Measurements from ENCODE around the gene STUB1. TPM values are rescaled to one million over a fixed set of nuclear protein-coding genes. Genes with fewer than 3 reads are reported as not detected.

STUB1 gene
- total RNA-seq, 3 donors from 2014 or later, result 117 to 136 (median 127) TPM

DNA sequence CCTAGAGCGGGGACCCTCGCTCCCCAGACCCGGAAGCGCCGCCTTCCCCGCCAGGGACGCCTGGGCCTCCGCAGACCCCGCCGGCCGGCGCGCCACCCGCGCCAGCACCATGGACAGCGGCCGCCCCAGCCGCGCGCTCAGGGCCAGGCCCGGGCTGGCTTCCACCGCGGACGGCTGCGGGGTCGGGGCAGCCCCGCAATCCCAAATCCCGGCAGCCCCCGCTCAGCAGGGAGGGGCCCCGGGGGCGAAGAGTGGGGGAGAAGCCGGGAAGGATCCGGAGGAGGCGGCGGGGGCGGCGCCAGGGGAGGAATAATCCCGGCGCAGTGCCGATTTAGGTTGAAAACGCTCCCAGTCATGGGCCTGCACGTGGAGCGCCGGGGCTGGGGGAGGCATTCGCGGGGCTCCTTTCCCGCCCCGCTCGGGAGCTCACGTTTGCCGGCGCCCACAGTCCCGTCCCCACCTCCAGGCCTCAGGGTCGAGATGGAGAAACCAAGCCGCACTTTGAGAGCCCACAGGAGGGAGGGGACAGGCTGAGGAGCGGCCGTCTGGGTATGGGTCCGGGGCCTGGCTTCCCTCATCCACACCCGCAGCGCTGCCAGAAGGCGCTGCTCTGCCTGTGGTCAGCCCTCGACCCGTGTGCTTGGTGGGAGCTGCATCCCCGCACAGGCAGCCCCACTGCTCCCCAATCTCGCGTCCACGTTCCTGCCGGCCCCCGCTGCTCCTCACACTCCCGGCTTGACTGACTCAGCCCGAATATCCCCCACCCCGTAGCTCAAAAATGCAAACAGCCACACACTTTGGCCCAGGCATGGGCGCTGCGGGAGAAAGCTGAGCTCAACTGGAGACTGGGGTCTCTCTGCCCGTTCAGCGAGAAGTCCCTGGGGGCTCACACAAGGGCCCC is 20.7 kb downstream of the STUB1 start:
- Mint-ChIP-seq H3K36me3 (ENCODE audit: insufficient read depth) (no peaks in the 10 kb centered on the region), H3K9me3 (no peaks in the 10 kb centered on the region), H3K4me3 (no peak overlapping the region), H3K4me1 (ENCODE audit: low read depth) (peaks cover 15% of the 10 kb centered on the region), H3K27me3 (ENCODE audit: low read depth) (peaks cover 20% of the 10 kb centered on the region)
- DNase-seq (peak; percentile 48), ATAC-seq (peak; percentile 79)

DNA sequence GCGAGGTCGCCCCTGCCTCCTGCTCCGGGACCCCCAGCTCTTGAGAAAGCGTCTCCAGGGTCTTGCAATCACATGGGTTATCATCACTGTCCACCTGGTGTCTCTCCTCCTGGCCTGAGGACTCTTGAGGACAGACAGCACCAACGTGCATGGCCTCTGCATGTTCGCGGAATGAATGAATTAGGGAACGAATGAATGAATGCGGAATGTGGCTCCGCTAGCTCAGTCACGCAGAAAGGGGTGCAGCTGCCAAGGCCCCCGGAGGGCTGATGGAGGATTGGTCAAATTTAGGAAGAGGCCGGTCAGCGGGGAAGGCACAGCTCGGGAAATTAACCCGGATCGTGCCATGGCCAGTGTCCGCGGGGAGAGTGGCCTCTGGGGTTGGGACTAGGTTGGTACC is 22.1 kb downstream of the STUB1 start:
- Mint-ChIP-seq H3K9me3 (no peaks in the 10 kb centered on the region), H3K36me3 (ENCODE audit: insufficient read depth) (no peaks in the 10 kb centered on the region), H3K27me3 (ENCODE audit: low read depth) (peaks cover 32% of the 10 kb centered on the region), H3K4me3 (no peak overlapping the region), H3K4me1 (ENCODE audit: low read depth) (peaks cover 12% of the 10 kb centered on the region)
- no peak for DNase-seq
- no peak for ATAC-seq

DNA sequence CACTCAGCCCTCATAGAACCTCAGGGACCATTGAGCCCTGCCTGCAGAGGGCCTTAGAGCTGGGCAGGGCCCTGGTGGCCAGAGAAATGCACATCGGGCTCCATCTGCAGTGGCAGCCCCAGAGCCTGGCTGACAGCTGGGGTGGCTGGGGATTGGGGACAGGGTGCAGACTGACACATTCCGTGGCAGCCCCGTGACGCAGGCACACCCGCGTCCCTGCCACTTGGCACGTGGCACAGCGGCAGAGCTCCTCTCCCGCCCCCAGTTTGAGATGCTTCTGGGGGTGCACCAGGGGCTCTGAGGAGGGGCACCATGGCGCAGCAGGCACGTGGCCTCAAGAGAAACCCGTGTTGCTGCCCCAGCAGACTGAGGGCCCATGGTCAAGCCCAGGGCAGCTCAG is 23.2 kb downstream of the STUB1 start:
- peaks cover 41% of the 10 kb centered on the region for H3K27me3 Mint-ChIP-seq (ENCODE audit: low read depth)
- no peaks in the 10 kb centered on the region for H3K36me3 Mint-ChIP-seq (ENCODE audit: insufficient read depth)
- no peak overlapping the region for H3K4me3 Mint-ChIP-seq
- ATAC-seq (no peak), DNase-seq (no peak)
- H3K4me1 Mint-ChIP-seq (ENCODE audit: low read depth), result peaks cover 12% of the 10 kb centered on the region
- H3K9me3 Mint-ChIP-seq, result no peaks in the 10 kb centered on the region

DNA sequence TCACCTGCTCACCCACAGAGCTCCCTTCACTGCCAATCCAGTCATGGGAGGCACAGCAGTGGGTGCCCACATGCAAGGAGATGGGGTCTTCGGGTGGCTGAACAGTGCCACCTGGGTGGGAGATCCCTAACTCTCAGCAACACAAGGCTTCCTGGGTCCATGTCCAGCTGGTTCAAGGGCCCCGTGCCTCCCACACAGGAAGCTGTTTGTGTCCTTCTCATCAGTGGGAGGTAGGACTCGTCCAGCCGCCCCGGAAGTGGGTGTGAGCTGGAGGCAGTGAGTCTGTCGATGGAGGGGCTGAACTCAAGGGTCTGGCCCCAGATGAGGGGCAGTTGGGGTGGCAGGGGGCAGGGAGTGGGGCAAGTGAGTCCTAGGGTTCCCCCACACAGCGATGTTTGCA is 23.8 kb downstream of the STUB1 start:
- Mint-ChIP-seq H3K9me3 (no peaks in the 10 kb centered on the region), H3K36me3 (ENCODE audit: insufficient read depth) (no peaks in the 10 kb centered on the region), H3K27me3 (ENCODE audit: low read depth) (peaks cover 47% of the 10 kb centered on the region), H3K4me3 (no peak overlapping the region), H3K4me1 (ENCODE audit: low read depth) (peaks cover 9% of the 10 kb centered on the region)
- DNase-seq, result no peak
- ATAC-seq, result no peak

DNA sequence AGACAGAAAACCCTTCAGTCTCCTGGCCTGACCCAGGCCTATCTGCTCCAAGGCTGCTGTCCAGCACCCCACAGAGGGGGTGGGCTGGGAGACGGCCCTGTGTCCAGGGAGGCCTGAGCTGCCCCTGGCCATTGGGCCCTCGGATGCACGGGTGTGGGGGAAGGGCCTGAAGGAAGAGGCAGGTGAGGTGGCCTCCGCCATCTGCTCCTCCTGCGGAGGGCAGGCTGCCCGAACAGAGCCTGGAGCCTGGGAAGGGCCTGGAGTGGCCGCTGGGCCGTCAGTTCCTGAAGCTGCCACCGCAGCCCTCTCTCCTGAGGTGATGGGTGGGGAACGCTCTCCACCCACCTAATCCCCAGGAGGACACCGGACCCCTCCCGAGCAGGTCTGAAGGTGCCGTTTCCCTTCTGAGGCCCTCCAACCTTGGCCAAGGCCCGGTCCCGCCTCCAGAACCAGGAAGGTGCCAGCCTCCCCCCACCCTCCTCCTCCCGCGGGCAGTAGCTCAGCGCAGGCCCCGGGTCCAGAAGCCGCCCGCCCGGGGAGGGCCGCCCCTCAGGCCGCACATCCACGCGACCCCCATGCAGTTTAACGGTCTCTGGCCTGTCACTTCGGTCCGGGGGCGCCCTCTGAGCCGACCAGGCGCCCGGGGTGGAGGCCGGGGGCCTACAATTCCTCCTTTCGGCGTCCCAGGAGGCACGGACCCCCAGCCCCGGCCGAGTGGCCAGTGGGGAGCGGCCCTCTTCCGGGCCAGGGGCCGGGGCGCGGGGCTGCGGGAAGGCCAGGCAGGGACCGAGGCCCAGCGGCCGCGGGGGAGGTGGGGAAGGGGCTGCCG is 24.6 kb downstream of the STUB1 start:
- Mint-ChIP-seq H3K4me1 (ENCODE audit: low read depth) (peaks cover 7% of the 10 kb centered on the region), H3K27me3 (ENCODE audit: low read depth) (peaks cover 54% of the 10 kb centered on the region), H3K9me3 (no peaks in the 10 kb centered on the region), H3K36me3 (ENCODE audit: insufficient read depth) (no peaks in the 10 kb centered on the region), H3K4me3 (no peak overlapping the region)
- ATAC-seq, result no peak
- no peak for DNase-seq

DNA sequence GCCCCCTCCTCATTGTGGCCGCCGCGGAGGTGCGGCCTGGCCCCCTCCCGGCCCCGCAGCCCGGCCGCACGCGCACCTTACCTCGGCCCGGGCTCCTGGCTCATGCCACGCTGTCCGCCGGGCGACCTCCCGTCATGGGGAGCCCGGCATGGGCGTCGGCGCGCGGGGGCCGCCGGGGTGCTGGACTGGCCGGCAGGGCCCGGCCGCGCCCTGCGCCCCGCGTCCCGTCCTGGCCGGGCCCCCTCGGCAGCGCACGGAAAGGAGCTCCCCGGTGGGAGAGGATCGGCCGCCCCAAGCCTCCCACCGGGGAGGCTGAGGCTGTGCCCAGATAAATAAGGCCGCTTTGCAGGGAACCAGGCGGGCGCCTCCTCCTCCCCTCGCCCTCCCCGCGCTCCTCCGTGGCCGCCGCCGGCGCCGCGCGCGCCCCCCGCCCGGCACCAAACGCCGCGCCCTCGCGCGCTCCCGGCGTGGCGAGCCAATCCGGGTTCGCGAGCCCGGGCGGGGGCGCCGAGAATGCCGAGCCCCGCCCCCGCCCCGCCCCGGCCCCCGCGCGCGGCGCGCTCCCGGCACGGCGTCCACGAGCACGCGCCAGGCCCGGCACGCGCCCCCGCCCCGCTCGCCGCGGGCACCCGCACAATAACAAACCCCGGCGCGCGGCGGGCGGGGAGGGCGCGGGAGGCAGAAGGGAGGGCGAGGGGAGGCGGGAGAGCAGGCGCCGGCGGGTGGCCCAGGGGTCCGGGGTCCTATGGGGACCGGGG is 25.4 kb downstream of the STUB1 start, which contains the start of gene FBXL16:
Gene FBXL16 (minus strand): TSS at position 371 of the 758 bp plus-strand sequence. CDS start 8,396 bp downstream, outside the sequence.
- Mint-ChIP-seq H3K9me3 (no peaks in the 10 kb centered on the region), H3K4me3 (peak within 1 kb of the TSS; percentile 56), H3K4me1 (ENCODE audit: low read depth) (peaks cover 4% of the 10 kb centered on the region), H3K36me3 (ENCODE audit: insufficient read depth) (no peaks in the 10 kb centered on the region), H3K27me3 (ENCODE audit: low read depth) (peaks cover 55% of the 10 kb centered on the region)
- ATAC-seq (peak in 1 of 2 donors; percentile 5), DNase-seq (no peak)

DNA sequence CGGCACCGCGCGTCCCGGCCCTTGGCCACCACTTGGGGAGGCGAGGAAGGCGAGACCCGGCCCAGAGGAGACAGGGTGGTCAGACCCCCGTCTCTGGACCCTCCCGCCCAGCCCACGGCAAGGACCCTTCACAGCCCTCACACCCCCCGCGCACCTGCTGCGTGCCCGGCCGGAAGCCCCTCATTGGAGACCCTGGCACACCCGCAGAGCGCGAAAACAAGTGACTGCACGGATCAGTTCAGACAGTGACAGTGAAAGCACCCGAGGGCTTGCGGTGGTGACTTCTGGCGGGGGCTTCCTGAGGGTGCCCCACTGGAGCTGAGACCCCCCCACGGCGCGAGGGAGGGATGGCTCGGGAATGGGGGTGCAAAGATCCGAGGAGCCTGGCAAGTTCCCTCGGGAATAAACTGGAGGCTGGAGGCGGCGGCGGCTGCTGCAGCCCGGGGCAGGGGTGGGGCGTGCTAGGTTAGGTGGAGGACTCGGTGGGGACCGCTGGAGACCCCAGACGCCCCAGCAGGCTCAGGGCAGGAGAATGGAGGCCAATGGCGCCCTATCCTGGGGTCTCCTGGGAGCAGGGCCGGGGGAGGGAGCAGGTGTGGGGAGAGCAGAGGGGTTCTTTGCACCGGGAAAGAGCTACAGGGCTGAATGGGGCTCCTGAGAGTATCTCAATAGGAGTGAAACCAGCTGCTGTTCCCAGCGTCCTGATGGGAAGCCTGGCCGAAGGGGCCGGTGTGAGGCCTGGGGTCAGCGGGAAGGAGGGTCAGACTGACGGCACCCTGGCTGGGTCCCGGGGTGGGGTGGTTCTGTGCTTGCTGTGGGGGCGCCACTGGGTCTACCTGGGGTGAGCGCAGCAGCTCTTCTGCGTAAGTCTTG is 26.2 kb downstream of the STUB1 start:
- DNase-seq (no peak), ATAC-seq (peak in 1 of 2 donors; percentile 19)
- peaks cover 56% of the 10 kb centered on the region for H3K27me3 Mint-ChIP-seq (ENCODE audit: low read depth)
- peak overlapping the region; percentile 56 for H3K4me3 Mint-ChIP-seq
- no peaks in the 10 kb centered on the region for H3K36me3 Mint-ChIP-seq (ENCODE audit: insufficient read depth)
- H3K9me3 Mint-ChIP-seq, result no peaks in the 10 kb centered on the region
- H3K4me1 Mint-ChIP-seq (ENCODE audit: low read depth), result peaks cover 4% of the 10 kb centered on the region

DNA sequence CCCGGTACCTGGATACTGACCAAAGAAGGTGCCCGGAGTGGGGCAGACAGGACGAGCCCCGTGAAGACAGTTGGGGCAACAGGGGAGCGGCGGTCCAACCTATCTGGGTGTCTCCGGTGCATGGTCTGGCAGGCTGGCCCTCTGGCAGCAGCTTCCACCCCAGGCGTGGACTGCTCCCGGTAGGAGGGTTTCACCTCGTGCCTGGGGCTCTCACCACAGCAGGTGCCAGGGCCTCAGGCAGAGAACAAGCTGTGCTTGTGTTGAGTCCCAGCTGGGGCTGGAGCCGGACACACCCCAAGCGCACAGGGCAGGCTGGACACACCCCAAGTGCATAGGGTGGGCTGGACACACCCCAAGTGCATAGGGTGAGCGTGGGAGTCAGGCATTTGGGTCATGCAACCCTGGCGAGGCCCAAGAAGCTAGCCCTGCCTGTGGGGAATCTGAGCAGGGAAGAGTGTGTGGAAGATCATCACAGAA is 26.9 kb downstream of the STUB1 start:
- DNase-seq, result no peak
- peaks cover 53% of the 10 kb centered on the region for H3K27me3 Mint-ChIP-seq (ENCODE audit: low read depth)
- H3K36me3 Mint-ChIP-seq (ENCODE audit: insufficient read depth), result no peaks in the 10 kb centered on the region
- no peak overlapping the region for H3K4me3 Mint-ChIP-seq
- H3K9me3 Mint-ChIP-seq, result no peaks in the 10 kb centered on the region
- no peak for ATAC-seq
- peaks cover 4% of the 10 kb centered on the region for H3K4me1 Mint-ChIP-seq (ENCODE audit: low read depth)

DNA sequence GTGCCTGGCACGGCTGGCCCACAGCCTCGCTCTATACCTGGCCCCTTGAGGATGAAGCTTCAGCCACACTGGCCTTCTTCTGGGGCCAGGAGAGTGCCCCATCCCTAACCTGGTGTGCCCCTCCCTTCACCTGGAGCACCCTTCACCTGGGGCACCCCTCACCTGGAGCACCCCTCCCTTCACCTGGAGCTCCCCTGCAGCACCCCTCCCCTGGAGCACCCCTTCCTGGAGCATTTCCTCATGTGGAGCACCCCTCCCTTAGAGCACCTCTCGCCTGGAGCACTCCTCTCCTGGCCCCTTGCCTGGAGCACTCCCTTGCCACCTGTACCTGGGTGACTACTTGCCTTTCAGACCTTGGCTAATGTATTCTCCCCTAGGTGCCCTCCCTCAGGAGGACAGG is 27.8 kb downstream of the STUB1 start:
- peaks cover 50% of the 10 kb centered on the region for H3K27me3 Mint-ChIP-seq (ENCODE audit: low read depth)
- H3K9me3 Mint-ChIP-seq, result no peaks in the 10 kb centered on the region
- H3K4me1 Mint-ChIP-seq (ENCODE audit: low read depth), result peaks cover 2% of the 10 kb centered on the region
- no peaks in the 10 kb centered on the region for H3K36me3 Mint-ChIP-seq (ENCODE audit: insufficient read depth)
- ATAC-seq (no peak), DNase-seq (no peak)
- H3K4me3 Mint-ChIP-seq, result no peak overlapping the region

DNA sequence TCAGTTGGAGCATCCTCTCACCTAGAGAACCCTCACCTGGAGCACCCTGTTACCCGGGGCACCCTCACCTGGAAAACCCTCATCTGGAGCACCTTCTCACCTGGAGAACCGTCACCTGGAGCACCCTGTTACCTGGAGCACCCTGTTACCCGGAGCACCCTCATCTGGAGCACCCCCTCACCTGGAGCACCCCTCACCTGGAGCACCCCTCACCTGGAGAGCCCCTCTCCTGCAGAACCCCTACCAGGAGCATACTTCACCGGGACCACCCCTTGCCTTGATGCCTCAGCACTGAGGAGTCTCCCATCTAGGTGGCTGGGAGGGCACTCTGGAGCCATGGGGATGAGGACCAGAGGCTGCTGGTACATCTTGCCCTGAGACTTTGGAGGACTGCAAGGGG is 28.7 kb downstream of the STUB1 start:
- peaks cover 2% of the 10 kb centered on the region for H3K4me1 Mint-ChIP-seq (ENCODE audit: low read depth)
- DNase-seq (no peak), ATAC-seq (no peak)
- H3K36me3 Mint-ChIP-seq (ENCODE audit: insufficient read depth), result no peaks in the 10 kb centered on the region
- H3K4me3 Mint-ChIP-seq, result no peak overlapping the region
- peaks cover 49% of the 10 kb centered on the region for H3K27me3 Mint-ChIP-seq (ENCODE audit: low read depth)
- no peaks in the 10 kb centered on the region for H3K9me3 Mint-ChIP-seq

DNA sequence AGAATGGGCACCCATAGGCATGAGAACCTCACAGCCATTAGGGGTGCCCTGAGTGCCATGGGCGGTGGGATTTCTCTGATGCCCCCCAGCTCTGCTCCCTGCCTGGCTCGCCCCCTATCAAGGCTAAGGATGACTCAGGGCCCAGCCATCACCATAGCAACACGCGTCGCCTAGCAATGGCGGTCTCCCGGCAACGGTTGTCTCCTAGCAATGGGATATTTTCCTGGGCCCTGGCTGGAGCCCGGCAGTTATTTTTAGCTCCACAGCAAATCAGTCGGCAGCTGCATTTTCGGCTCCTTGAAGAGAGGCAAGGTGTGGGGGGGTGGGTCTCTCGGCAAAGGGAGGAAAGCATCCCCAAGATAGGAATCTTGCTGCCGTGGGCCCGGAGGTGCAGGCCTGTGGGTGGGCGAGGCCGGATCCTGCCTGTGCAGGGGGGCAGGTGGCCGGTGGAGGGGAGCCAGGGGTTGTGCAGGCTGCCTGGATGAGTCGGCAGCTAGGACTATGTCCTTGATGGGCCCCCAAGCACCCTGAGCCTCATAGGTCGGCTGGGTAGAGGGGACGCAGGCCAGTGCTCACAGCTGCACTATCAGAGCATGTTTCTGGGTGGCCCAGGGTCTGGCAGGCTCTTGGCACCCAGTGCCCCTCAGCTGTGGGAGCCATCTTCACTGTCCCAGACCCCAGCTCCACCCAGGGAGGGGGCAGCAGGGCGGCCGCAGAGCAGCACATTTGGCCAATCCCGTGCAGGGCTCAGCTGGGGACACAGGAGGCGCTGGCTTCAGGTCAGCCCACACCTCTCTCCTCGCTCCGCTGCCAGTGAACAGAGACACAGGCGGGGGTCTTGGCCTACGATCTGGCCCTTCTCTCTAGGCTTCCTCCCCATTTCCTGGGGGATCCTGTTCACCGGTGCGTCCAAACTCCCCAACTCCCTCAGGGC is 29.6 kb downstream of the STUB1 start:
- H3K9me3 Mint-ChIP-seq, result no peaks in the 10 kb centered on the region
- H3K36me3 Mint-ChIP-seq (ENCODE audit: insufficient read depth), result no peaks in the 10 kb centered on the region
- H3K4me1 Mint-ChIP-seq (ENCODE audit: low read depth), result peaks cover 2% of the 10 kb centered on the region
- no peak overlapping the region for H3K4me3 Mint-ChIP-seq
- peaks cover 49% of the 10 kb centered on the region for H3K27me3 Mint-ChIP-seq (ENCODE audit: low read depth)
- DNase-seq, result no peak
- no peak for ATAC-seq

DNA sequence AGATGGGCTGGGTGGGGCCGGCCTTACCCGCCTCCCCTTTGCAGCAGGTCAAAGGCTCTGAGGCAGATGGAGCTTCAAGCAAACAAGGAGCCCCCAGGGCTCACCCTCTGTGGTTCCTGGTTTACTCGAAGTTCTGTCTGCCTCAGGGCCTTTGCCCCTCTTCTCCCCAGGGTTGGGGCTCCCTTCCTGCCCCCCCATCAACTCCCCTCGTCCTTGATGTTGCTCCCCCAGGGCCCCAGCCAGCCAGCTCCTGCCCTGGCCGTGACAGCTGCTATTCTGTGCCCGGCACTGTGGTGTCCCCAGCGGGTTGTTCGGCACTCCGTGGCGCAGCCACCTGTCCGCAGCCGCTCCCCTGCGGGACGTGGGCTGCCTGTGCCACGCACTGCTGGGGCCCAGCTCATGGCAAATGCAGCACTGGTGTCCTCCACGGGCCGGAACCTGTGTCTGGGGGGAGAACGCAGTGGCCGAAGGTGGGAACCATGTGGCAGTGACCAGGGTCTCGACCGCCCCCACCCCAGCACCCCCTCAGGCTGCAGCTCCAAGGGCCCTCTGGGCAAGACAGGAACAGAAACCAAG is 30.4 kb downstream of the STUB1 start:
- no peak for ATAC-seq
- Mint-ChIP-seq H3K4me1 (ENCODE audit: low read depth) (peaks cover 2% of the 10 kb centered on the region), H3K27me3 (ENCODE audit: low read depth) (peaks cover 49% of the 10 kb centered on the region), H3K36me3 (ENCODE audit: insufficient read depth) (no peaks in the 10 kb centered on the region), H3K4me3 (no peak overlapping the region), H3K9me3 (no peaks in the 10 kb centered on the region)
- DNase-seq, result no peak
